Hepatic stellate cell (primary cell): ENCODE results near the gene CDK5RAP3.
"Not testable (repeated sequence)": the region's sequence is repeated elsewhere in the genome, so short reads cannot be mapped to it uniquely, and the experiment has no call there.

Source experiments
- DNase-seq: peaks from one replicate; pipeline ENCODE4 v3.0.0; 2011; ENCODE audit warnings: low spot score

Gene CDK5RAP3

GRCh38 chr17:47970725-47971499 lies at the start of gene CDK5RAP3:
Gene CDK5RAP3 (plus strand): TSS chr17:47971113. CDS start chr17:47971147, 34 bp downstream.
- DNase-seq, result peak; percentile 98

- DNase-seq, result no peak
Observed at GRCh38 chr17:47924785-47925677, 45.9 kb upstream of the CDK5RAP3 start.

GRCh38 chr17:47925678-47925988 lies 45.3 kb upstream of the CDK5RAP3 start:
- no peak for DNase-seq

GRCh38 chr17:47927821-47928400 lies 43.0 kb upstream of the CDK5RAP3 start:
- DNase-seq, result no peak

GRCh38 chr17:47928415-47928814 lies 42.5 kb upstream of the CDK5RAP3 start:
- no peak for DNase-seq

- DNase-seq, result no peak
Observed at GRCh38 chr17:47929218-47930000, 41.5 kb upstream of the CDK5RAP3 start.

- DNase-seq, result no peak
Observed at GRCh38 chr17:47931848-47932247, 39.1 kb upstream of the CDK5RAP3 start.

GRCh38 chr17:47934856-47935255 lies 36.1 kb upstream of the CDK5RAP3 start:
- peak; percentile 37 for DNase-seq

- DNase-seq, result not testable (repeated sequence)
Observed at GRCh38 chr17:47935468-47935867, 35.4 kb upstream of the CDK5RAP3 start.

- DNase-seq, result peak; percentile 66
Observed at GRCh38 chr17:47935961-47936360, 35.0 kb upstream of the CDK5RAP3 start.

- no peak for DNase-seq
Observed at GRCh38 chr17:47937941-47938340, 33.0 kb upstream of the CDK5RAP3 start.

GRCh38 chr17:47941246-47942095 lies 29.4 kb upstream of the CDK5RAP3 start, which contains the start of gene PNPO:
Gene PNPO (plus strand): TSS chr17:47941571. CDS start chr17:47941676, 105 bp downstream.
- DNase-seq, result peak; percentile 99

GRCh38 chr17:47942096-47942510 lies 28.8 kb upstream of the CDK5RAP3 start:
- no peak for DNase-seq

GRCh38 chr17:47942568-47942967 lies 28.3 kb upstream of the CDK5RAP3 start:
- DNase-seq, result no peak

GRCh38 chr17:47945080-47945479 lies 25.8 kb upstream of the CDK5RAP3 start:
- no peak for DNase-seq

GRCh38 chr17:47945529-47946508 lies 25.1 kb upstream of the CDK5RAP3 start:
- no peak for DNase-seq

- DNase-seq, result no peak
Observed at GRCh38 chr17:47946516-47946915, 24.4 kb upstream of the CDK5RAP3 start.

- peak; percentile 94 for DNase-seq
Observed at GRCh38 chr17:47946929-47947397, 23.9 kb upstream of the CDK5RAP3 start.

- no peak for DNase-seq
Observed at GRCh38 chr17:47948706-47949196, 22.2 kb upstream of the CDK5RAP3 start.
